OCI-M2 (cell line): ENCODE results near the gene KTN1.

Source experiments
- DNase-seq: peaks from one replicate; lab custom pipeline; 2025; ENCODE audit not compliant: unreplicated experiment; lab: John Stamatoyannopoulos, UW

The KTN1 gene

DNA sequence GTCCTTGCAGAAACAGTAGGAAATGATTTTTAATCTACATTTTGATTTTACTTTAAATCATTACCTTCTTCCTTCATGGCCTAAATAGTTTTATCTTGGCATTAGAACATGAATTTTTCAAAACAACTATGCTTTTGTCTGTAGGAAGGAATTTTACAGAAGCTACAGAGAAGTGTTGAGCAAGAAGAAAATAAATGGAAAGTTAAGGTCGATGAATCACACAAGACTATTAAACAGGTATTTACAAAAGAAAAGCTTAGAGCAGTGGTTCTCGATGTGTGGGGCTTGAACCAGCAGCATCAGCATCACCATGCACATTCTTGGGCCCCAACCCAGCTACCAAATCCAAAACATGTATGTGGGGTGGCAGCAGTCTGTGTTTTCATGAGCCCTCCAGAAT, 91.6 kb downstream of the KTN1 start:
- no peak for DNase-seq

DNA sequence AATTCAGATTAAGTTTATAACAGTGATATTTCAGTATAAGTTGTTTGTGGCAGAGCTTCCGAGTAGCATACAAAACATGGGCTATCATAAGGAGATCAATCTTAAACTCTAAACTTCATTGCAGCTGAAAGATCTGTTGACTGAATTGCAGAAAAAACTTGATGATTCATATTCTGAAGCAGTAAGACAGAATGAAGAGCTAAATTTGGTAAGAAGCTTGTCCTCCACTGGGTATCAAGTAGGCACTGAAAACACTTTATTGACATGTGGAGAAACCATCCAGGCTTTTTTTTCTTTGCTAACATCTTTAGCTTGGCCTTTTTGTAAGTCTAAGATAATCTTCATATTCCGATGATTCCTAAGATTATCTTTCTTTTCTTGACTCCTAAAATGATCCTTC, 93.0 kb downstream of the KTN1 start:
- DNase-seq: no peak

DNA sequence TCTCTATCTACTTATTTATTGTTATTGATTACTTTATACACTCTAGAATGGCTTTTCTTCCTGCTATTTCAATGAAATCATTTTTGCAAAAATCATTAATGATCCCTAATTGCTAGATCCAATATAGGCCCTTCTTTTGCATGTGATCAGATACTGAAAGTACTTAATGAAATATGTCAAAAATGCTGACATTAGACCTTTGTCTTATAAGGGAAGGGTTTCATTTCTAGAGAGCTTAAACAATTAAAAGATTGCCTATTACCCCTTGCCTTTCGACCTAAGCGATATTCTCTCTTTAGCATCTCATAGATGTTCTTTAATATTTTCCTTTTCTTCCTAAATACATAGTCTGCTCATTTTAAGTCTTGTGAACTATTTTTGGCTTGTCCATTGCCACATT, 101.1 kb downstream of the KTN1 start:
- no peak for DNase-seq

DNA sequence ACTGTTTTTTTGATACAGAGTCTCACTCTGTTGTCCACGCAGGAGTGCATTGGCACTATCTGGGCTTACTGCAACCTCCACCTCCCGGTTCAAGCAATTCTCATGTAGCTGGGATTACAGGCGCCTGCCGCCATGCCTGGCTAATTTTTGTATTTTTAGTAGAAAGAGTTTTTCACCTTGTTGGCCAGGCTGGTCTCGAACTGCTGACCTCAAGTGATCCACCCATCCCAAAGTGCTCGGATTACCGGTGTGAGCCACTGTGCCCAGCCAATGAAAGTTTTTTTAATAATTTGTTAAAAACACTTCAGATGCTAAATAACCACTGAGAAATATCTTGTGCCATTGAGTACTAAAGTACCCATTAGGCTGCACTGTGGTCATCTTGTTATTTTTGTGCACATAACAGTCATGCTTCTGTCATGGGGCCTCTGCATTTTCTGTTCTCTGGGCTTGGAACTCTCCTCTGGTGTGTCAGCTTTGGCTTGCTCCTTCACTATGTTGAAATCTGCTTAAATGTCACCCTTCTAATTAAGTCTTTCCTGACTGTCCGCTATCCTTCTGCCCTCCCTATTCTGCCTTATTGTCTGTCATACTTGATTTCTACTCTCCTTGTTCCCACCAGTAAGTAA, 105.1 kb downstream of the KTN1 start:
- no peak for DNase-seq

DNA sequence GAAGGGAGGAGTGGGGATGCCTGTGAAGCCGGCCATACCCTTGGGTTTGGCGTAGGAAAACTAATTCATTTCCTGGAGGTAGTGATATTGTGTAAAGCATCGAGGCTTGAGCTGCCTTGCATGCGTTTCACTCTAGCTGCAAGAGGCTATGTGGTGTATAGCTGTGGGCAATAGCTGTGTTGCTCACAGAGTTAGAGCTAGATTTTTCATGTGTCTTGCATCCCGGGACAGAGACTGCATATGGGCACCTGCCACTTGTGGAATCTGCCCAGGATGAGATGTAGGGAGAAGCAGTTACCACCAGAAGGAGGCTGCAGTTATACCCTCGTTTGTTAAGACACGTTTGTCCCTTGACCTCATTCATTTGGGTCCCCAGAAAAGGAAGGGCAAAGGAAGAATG, 106.7 kb downstream of the KTN1 start:
- no peak for DNase-seq

DNA sequence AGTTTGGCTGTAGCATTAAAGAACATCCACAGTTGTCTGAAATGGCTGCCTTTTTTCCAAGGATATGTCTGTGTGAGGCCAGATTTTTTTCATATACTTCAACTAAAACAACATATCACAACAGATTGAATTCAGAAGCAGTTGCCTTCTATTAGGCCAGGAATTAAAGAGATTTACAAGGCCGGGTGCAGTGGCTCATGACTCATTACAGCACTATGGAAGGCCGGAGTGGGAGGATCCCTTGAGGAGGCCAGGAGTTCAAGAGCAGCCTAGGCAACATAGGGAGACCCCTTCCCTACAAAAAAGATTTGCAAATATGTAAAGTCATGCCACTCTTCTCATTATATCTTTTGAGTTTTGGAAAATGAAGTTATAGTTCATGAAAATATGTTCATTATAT, 108.6 kb downstream of the KTN1 start:
- DNase-seq: no peak

DNA sequence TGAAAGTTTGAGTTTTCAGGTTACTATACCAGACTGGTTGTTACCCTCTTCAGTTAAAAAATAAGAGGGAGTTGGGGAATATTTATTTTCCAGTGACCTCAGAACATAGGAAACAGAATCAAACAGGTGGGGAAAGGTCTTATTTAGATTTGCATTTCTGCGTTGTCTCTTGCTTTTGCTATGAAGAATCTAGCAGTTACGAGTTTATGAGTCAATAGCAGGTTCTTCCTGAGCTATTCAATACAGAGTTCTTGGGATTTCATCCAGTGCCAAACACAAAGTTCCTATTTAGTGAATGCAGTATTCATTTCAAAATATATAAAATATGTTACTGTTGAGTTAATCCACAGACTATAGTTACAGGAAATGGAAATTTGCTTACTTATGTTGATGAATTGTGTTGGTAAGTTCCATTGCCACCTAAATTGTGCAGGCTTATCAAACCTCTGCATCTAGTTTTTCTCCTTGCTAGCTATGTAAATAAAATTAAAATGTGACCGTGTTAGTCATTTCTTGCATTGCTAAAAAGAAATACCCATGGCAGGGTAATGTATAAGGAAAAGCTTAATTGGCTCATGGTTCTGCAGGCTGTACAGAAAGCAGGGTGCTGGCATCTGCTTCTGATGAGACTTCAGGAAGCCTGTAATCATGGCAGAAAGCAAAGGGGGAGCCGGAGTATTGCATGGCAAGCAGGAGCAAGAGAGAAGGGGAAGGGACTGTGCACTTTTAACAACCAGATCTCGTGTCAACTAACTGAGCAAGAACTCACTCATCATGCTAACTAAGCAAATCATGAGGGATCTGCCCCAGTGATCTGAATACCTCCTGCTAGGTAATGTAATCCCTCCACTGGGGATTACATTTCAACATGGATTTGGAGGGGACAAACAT, 110.2 kb downstream of the KTN1 start:
- DNase-seq: no peak

DNA sequence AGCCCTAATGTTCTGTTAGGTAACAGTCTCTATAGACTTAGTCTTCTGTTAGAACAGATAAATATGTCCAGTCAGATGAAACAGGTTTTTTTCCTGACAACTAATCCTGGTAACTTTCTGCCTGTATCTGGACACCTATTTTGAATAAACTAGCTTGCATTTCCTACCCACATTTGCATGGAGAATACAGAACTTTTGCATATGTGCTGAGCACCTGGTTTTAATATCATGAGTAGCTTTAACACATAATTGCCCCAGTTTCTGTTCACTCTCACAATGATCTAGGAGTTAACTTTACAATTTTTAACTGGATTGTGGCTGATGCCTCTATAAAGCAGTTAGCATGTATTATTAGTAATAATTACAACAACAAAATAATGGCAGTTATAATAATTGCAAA, 111.7 kb downstream of the KTN1 start:
- DNase-seq: no peak

DNA sequence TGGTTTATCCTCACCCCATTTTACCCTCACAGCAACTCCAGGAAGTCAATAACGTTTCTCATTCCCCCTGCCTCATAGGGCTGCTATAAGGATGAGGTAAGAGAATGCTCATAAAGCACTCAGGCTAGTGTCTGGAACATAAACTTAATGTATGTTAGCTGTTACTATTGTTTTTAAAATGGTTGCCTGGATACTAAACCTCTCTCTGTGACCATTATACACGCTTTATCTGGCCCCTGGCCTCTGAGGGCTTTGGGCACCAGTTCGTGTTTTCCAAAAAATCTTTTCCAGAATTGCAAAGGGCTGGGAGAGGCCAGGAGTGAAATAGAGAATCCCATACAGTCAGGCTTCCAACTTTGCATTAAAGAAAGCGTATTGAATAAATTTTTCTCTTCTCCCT, 113.9 kb downstream of the KTN1 start:
- DNase-seq: no peak

DNA sequence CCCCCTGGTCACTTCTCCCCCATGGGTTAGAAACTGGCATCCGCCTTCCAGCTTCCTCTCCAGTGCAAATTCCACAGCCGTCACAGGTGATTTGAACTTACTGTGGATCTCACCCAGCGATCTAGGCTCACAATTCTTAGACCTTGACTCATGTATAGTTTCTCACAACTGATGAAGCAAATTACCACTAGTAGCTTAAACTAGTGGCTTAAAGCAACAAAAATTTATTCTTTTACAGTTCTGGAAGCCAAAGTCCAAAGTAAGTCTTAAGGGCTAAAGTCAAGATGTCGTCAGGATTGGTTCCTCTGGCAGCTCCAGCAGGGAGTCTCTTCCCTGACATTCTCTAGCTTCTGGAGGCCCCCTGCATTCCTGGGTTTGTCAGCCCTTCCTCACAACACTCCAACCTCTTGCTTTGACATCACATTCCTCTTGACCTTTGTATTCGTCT, 117.4 kb downstream of the KTN1 start:
- no peak for DNase-seq

DNA sequence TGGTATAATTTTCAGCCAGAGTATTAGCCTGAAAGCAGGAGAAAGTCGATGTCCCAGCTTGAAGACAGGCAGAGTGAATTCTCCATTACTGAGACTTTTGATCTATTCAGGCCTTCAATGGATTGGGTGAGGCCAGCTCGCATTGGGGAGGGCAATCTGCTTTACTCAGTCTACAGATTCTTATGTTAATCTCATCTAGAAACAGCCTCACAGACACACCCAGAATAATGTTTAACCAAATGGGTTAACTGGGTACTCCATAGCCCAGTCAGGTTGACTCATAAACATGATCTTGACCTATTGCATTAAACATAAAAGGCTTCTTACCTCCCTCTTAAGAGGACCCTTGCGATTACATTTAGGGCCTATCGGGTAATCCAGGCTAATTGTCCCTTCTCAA, 118.0 kb downstream of the KTN1 start:
- DNase-seq: no peak

DNA sequence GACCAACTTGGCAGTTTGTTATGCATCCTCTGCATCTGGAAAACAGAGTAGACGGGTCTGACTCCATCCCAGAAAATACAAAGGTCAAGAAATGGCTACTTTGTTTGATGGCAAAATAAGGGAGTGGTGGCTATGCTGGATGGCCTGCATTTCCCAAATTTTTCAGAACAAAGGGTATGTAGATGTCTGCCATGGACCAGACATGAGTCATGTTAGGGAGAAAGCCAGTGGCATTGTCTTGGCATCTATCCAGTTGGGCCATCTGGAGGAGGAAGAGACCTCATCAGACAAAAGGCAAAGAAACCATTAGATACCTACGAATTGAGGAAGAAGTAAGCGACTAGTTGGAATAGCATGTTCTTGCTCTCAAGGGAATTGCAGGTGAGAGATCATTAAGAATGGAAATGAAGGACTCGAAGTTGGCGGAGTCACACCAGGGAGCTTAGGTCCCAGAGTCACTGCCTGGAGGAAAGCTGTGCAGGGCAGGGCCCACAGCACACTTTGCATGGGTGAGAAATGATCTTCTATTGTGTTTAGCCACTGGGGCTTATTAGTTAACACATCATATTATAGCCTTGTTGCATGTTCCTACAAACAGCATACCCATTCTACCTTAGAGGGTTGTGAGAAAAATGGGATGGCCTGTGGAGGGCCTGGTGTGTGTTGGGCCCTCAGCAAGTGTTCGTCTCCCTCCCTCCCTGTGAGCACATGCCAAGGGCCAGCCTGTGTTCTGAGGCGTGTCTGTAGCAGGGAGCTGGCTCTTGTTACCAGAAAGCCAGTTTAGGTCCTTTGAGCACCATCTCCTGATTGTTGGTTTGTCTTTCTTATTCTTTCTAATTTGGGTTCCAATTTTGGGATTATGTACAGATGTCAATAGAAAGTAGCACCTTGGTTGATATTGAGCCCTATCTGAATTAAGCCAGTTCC, 119.4 kb downstream of the KTN1 start:
- no peak for DNase-seq

DNA sequence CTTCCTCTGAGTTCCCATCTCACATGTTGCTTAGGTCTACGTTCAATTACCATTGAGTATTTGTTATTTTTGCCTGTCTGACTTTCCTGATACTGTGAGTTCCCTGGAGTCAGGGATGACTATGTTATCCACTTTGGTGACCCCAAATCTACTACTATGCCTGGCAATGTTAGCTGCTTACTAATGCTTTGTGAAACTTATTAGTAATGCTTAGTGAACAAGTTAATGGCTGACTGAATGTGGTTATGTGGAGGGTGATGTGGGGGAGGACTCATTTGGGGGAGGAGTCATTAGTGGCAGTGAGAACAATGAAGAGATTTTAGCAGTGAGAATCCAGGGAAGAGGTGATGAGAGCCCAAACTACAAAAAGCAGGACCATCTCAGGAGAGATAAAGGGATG, 121.6 kb downstream of the KTN1 start:
- DNase-seq: no peak

DNA sequence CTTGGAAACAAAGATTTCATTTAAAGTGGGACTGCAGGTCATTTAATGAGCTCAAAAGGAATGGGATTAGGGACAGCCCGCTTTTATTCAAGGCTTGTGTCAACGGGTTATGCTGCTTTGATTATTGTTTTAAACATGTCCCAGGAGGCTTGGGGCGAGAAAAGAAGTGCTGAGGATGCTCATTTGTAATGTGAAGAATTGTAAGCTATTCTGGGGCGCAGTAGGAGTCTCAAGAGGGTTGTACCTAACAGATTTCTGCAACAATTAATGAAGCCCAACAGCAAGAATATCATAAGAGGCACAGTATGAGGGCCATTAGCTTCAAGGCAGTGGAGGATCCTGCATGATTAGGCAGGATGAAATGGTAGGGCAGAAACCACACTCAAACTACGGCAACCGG, 122.5 kb downstream of the KTN1 start:
- DNase-seq: no peak

DNA sequence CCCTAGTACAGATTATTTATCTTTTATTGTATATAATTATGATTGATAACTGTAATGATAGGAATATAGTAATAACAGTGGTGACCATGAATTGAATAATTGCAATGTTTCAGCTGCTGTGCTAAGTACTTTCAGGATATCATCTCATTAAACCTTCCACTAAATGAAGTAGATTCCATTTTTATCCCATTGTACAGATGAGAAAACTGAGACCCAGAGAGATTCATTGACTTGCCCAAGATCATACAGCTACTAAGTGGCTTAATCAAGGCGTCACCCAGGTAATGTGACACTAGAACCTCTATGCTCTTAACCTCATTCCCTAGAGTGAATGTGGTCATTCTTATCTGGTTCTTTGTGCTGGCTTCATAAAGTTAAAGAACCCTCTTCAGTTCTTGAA, 124.6 kb downstream of the KTN1 start:
- DNase-seq: no peak

DNA sequence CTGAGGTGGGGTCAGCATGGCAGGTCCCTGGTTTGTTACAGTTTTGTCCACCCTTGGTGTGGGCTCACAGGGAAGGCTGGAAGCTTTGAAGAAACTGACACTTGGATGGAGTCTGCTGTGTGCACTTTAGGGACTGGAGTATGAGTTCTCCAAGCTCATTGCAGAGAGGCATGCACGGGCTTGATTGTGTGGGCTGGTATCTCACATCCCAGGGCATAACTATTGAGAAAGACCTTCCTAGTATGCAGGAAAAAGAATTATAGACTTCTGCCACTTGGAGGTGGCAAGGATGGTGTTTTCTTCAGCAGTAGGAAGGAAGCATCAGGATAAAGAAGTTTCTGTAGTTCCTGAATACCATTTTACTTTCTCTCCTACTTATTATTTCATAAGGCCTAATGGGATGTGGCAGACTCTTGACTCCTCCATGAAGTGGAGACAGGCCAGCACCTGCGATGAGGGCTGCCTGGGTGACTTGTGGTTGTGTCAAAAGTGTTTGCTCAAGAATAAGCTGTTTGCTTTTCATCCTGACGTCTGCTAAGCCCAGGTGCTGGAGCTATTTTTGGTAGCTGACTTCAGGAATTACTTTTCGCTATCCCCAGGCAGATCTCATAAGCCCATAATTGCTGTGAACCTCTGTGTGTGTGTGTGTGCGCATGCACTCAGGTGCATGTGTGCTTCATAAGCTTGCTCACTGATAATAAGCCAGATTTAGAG, 125.8 kb downstream of the KTN1 start:
- DNase-seq: no peak

DNA sequence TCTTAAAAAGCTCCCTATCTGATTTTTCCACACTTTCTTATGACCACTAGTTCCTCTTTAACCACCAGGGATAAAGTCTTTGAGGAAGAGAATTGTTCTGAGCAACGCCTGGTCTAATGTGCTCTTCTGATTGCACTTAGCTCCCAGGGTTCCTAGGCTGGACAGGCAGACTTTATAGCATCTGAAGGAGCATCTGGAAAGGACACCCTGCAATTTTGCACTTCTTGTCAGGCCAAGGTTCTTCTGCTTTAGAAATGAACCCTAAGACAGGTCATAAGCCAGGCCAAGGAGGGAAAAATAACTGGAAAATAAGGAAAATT, 126.3 kb downstream of the KTN1 start:
- no peak for DNase-seq

DNA sequence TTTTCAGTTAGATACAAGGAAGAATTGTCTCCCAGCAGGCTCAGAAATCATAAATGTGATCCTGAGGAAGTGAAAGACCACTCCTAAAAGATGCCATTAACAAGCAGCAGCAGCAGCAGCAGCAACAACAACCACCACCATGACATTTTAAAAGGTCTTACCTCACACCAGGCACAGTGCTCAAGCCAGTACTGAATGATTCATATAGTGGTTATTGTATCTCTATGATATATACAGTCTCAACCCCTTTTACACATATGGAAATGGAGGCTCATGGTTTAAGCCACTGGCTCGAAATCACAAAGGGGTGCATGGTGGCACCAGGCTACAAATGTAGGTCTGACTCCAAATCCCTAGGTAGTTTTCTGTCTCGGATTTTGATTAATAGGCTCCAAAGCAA, 126.9 kb downstream of the KTN1 start:
- DNase-seq: no peak

DNA sequence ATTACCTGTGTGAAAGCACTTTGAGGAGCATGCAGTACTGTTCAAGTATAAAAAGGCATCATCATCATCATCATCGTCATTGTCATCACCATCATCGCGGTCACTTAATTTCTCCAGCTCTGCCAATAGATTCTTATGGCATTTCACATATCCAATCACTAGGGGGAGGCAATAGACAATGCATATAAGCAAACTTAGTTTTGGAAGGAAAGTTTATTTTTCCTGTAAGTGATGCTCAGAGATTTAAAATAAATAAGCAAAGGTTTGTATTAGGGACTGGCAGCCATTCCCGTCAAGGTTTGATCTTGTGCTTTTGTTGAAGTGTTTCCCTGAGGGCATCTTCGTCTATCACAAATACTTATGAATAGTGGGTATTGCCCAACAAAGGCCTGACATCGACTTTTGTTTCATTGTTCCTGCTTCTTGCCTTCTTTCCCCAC, 127.4 kb downstream of the KTN1 start:
- no peak for DNase-seq

DNA sequence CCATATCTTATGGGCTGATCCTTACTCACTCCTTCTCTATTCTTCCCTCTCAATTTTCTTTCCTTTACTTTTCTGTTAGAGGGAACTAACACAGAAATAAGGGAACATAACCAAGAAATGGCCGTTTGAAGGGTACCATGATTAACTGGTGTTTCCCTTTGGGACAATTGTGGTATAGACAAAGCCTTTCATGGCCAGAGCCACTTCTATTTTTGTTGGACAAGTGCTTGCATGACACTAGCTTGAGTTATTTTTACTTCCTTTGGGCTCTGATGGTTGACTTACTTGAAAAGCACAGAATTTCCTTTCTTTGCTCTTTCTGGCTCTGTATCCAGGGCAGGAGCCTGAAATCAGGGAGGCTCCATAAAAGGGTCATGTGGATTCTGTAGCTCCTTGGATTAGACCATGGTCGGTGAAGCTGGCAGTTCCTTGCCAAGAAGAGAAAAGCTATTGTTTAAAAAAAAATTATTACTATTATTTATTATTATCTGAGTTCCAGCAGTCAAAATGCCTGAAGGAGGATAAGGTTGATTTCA, 130.6 kb downstream of the KTN1 start:
- no peak for DNase-seq
